GM08714 (cell line): ENCODE measurements around the gene EHMT2.
"Not testable (repeated sequence)": the region's sequence is repeated elsewhere in the genome, so short reads cannot be mapped to it uniquely, and the experiment has no call there.

Source experiments
- H3K4me3 ChIP-seq: fragments of 200-500 bp; sonication (Bioruptor generic); 2 replicates; pipeline ENCODE4 v1.5.1; 2014; ENCODE audit warnings: mild to moderate bottlenecking, low read length, inconsistent platforms
- ZNF274 ChIP-seq: IDR thresholded peaks from 2 replicates; pipeline ENCODE4 v1.6.1; 2012; ENCODE audit warnings: mild to moderate bottlenecking, low read depth, low read length

EHMT2 gene

DNA sequence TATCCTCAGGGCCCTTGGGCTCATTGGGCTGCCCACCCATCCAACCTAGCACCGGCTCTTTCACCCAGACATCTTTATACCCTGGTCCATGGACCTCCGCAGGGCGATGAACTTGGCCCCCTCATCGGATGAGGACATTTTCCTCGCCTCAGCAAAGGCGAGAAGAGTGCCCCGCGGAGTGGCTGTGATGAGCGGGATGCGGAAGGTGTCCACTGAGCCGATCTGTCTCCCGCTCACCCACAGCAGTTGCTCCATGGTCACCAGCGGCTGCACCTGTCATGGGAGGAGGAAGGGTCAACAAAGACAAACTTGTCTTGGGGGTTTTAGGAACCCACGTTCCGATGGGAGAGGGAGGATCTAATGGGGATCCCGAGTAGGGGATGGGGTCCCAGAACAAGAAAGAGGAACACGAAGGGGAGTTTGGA is 35.6 kb downstream of the EHMT2 start:
- no peak for TF ChIP-seq ZNF274
- peak overlapping the region; percentile 72 for H3K4me3 ChIP-seq

DNA sequence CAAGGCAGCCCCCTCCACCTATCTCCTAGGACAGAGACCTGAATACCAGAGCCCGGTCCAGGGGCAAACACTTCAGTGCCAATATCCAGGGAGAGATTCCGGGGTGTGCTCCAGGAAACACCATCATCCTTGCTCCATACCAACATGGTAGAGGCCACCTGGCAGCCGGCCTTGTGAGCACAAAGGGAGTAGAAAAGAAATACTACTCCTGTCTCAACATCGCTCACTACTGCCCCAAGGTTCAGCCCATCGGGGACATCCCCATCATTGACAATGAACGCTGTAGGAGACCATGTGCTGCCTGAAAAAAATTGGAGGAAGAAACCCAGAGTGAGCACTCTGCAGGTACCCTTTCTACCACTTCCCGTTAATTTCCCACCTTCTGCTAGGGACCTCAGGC is 36.3 kb downstream of the EHMT2 start:
- H3K4me3 ChIP-seq = no peak overlapping the region
- TF ChIP-seq ZNF274 = no peak

DNA sequence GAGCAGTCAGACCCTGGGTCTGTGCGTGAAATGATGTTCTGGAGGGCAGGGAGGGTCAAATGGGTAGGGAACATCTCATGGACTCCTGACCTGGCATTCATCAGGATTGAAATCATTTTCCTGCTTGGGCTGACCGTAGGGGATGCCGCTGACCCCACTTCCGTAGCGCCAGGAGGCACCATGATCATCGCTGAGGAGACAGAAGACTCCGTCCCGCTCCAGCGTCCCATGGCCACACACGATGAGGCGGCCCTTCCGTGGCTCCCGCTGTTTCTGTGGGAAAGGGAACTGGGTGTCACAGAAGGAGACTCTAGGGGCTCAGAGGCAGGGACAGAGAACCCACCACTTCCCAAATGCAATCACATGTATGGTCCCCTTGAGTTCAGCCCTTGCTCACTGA is 37.1 kb downstream of the EHMT2 start:
- no peak for TF ChIP-seq ZNF274
- no peak overlapping the region for H3K4me3 ChIP-seq

DNA sequence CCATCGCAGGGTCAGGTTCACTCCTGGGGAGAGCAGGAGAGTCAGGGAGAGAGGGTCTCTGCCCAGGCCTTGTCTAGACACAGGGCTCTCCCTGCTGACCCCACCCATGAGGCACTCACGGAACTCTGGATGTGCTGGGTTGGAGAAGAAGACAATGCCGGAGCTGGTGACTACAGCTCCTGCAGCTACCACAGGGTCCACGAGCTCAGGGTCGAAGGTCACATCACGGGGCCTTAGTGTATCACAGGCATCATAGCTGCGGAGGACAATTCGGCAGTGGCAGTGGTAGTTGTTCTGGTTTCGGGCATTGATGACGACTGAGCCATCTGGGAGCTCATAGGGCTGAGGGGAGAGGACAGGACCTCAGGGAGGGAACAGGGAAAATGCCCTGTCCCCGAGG is 37.6 kb downstream of the EHMT2 start:
- H3K4me3 ChIP-seq = no peak overlapping the region
- no peak for TF ChIP-seq ZNF274

DNA sequence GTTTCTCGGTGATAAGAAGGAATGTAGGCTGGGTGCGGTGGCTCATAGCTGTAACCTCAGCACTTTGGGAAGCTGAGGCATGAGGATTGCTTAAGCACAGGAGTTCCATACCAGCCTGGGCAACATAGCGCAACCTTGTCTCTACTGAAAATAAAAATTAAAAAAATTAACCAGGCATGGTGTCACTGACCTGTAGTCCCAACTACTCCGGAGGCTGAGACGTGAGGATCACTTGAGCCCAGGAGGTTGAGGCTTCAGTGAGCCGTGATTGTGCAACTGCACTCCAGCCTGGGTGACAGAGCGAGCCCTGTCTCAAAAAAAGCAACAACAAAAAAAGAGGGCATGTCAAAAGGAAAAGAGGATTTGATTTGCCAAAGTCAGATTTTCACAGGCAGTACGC is 38.8 kb downstream of the EHMT2 start:
- no peak for TF ChIP-seq ZNF274
- no peak overlapping the region for H3K4me3 ChIP-seq

GRCh38 chr6:31857774-31858173 is 39.7 kb downstream of the EHMT2 start:
- H3K4me3 ChIP-seq = not testable (repeated sequence)

- not testable (repeated sequence) for H3K4me3 ChIP-seq
These were observed 45.3 kb downstream of the EHMT2 start for GRCh38 chr6:31851980-31852718.

DNA sequence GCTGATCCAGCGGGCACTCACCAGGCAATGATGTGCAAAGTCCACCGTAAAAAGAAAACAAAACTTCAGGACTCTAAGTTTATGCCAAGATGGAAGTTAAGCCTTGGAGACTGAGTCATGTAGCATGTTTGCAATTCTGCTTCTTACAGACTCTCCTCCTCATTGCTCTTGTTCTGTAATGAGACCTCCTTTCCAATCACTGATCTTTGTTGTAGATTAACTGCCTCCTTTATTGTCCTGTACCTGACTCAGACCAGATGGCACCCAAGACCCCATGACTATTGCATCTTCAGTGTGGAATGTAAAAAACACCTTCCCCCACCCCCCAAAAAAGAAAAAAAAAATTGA is 46.0 kb downstream of the EHMT2 start:
- no peak for TF ChIP-seq ZNF274
- no peak overlapping the region; the same call in 1 of the 2 replicates for H3K4me3 ChIP-seq

GRCh38 chr6:31850765-31851484 is 46.6 kb downstream of the EHMT2 start:
- H3K4me3 ChIP-seq = no peak overlapping the region
- no peak for TF ChIP-seq ZNF274

DNA sequence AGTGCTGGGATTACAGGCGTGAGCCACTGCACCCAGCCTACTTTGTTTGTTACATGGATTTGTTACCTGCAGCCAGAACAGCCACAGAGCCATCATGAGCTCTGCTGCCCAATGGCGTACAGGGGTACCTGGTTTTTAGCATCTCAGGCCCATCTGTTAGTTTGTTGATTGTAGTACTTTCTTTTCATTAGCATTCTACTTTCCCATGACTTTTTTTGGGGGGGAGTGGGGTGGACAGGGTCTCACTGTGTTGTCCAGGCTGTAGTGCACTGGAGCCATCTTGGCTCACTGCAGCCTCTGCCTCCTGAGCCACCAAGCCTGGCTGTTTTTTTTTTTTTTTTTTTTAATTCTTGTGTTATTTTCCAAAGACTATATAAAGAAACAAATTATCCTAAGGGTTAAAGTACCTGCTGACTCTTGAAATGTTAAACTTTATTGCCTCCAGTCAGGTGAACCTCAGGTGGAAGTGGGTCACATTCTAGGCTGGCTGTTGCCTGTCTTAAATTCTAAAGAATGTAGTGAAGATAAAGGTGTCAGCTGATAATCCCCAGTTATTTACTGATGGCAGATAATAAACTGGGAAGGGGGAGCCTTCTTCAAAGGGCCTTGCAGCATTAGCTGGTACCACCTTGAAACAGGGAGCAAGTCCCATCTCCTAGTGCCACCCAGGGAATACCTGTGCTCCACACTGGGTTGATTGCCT is 50.1 kb downstream of the EHMT2 start:
- no peak for TF ChIP-seq ZNF274
- no peak overlapping the region for H3K4me3 ChIP-seq

- no peak for TF ChIP-seq ZNF274
These were observed 53.0 kb downstream of the EHMT2 start for GRCh38 chr6:31844507-31844906.

GRCh38 chr6:31842053-31842452 is 55.4 kb downstream of the EHMT2 start:
- TF ChIP-seq ZNF274 = no peak
- H3K4me3 ChIP-seq = no peak overlapping the region

More at GRCh38 chr6:31844507-31844906, 53.0 kb downstream of the EHMT2 start:
- no peak overlapping the region for H3K4me3 ChIP-seq

- not testable (repeated sequence) for H3K4me3 ChIP-seq
These were observed 57.7 kb downstream of the EHMT2 start for GRCh38 chr6:31839779-31840126.

DNA sequence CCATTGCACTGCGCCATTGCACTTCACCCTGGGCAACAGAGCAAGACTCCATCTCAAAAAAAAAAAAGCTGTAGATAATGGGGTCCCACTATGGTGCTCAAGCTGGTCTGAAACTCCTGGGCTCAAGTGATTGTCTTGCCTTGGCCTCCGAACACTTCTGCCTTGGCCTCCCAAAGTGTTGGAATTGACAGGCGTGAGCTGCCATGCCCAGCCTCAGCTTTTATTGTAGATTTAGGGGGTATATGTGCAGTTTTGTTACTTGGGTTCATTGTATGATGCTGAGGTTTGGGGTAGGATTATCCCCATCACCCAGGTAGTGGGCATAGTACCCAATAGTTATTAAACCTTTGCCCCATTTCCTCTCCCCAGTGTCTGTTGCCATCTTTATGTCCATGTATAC is 58.5 kb downstream of the EHMT2 start:
- peak overlapping the region; percentile 98; the same call in 1 of the 2 replicates for H3K4me3 ChIP-seq
- no peak for TF ChIP-seq ZNF274

GRCh38 chr6:31838114-31838553 is 59.4 kb downstream of the EHMT2 start:
- H3K4me3 ChIP-seq = peak overlapping the region; percentile 98
